Measurements from ENCODE around the gene GLB1L2. TPM values are rescaled to one million over a fixed set of nuclear protein-coding genes. Genes with fewer than 3 reads are reported as not detected.
"Not testable (repeated sequence)": the region's sequence is repeated elsewhere in the genome, so short reads cannot be mapped to it uniquely, and the experiment has no call there.

Gene GLB1L2
- total RNA-seq, 2 donors from 2014 or later: 2.5 to 4.1 TPM

DNA sequence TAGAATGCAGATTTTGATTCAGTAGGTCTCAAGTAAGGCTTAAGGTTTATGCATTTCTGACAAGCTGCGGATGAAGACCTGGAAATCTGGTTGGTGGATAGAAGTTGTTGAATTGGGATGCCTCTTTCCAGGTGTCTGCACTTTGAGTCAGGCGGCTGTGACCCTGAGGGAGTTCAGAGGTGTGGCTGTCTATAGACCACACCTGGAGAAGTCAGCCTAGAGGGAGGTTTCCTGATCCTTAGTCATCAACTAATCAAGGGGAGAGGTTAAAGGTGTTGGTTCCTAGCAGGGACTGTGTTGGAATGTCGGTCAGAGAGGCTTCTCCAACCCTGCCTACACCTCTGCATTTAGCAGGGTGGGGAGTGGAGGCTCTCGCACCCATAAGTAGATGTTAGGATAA, 8.0 kb downstream of the GLB1L2 start:
- TF ChIP-seq, protein P1, sequence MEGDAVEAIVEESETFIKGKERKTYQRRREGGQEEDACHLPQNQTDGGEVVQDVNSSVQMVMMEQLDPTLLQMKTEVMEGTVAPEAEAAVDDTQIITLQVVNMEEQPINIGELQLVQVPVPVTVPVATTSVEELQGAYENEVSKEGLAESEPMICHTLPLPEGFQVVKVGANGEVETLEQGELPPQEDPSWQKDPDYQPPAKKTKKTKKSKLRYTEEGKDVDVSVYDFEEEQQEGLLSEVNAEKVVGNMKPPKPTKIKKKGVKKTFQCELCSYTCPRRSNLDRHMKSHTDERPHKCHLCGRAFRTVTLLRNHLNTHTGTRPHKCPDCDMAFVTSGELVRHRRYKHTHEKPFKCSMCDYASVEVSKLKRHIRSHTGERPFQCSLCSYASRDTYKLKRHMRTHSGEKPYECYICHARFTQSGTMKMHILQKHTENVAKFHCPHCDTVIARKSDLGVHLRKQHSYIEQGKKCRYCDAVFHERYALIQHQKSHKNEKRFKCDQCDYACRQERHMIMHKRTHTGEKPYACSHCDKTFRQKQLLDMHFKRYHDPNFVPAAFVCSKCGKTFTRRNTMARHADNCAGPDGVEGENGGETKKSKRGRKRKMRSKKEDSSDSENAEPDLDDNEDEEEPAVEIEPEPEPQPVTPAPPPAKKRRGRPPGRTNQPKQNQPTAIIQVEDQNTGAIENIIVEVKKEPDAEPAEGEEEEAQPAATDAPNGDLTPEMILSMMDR (IDR thresholded peaks at IDR 0.05): no peak
- Histone ChIP-seq H3K36me3 (no peaks in the 10 kb centered on the region), H3K4me3 (no peak overlapping the region), H3K27ac (no peak overlapping the region), H3K9me3 (no peaks in the 10 kb centered on the region), H3K4me1 (ENCODE audit: control insufficient read depth in 1 of 2, low read depth in 2 of 2) (no peaks in the 10 kb centered on the region), H3K27me3 (replicated peaks; ENCODE audit: insufficient read depth) (no peaks in the 10 kb centered on the region)
- ATAC-seq (ENCODE audit: insufficient number of reproducible peaks, low FRiP score, low read depth) (no peak), DNase-seq (ENCODE audit: low spot score) (no peak)

DNA sequence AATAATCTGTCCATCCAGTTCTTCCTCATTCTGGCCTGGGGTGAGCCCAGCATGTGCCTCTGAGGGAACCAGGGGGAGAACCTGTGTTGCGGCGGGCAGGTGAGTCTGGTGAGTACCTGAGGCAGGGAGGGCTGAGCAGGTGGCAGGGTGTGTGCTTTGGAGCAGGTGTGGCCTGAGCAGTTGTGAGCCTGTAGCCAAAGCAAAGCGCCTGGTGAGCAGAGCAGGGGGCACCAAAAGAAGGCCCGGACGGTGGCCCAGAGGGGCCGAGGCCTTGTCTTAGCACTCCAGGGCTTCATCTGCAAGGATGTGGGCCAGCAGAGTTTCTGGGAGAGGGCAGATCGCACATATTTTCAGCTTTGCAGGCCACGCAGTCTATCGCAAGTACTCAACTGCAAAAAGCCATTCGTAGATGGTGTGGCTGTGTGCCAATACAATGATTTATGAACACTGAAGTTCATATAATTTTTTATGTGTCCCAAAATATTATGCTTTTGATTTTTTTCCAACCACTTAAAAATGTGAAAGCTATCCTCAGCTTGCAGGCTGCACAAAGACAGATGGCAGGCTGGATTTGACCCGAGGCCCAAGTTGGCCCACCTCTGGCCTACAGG, 8.7 kb downstream of the GLB1L2 start:
- TF ChIP-seq, protein P1 (IDR thresholded peaks at IDR 0.05): no peak
- Histone ChIP-seq H3K36me3 (no peaks in the 10 kb centered on the region), H3K4me1 (ENCODE audit: control insufficient read depth in 1 of 2, low read depth in 2 of 2) (no peaks in the 10 kb centered on the region), H3K9me3 (no peaks in the 10 kb centered on the region), H3K4me3 (no peak overlapping the region), H3K27ac (no peak overlapping the region), H3K27me3 (replicated peaks; ENCODE audit: insufficient read depth) (no peaks in the 10 kb centered on the region)
- DNase-seq (ENCODE audit: low spot score) (no peak), ATAC-seq (ENCODE audit: insufficient number of reproducible peaks, low FRiP score, low read depth) (no peak)

DNA sequence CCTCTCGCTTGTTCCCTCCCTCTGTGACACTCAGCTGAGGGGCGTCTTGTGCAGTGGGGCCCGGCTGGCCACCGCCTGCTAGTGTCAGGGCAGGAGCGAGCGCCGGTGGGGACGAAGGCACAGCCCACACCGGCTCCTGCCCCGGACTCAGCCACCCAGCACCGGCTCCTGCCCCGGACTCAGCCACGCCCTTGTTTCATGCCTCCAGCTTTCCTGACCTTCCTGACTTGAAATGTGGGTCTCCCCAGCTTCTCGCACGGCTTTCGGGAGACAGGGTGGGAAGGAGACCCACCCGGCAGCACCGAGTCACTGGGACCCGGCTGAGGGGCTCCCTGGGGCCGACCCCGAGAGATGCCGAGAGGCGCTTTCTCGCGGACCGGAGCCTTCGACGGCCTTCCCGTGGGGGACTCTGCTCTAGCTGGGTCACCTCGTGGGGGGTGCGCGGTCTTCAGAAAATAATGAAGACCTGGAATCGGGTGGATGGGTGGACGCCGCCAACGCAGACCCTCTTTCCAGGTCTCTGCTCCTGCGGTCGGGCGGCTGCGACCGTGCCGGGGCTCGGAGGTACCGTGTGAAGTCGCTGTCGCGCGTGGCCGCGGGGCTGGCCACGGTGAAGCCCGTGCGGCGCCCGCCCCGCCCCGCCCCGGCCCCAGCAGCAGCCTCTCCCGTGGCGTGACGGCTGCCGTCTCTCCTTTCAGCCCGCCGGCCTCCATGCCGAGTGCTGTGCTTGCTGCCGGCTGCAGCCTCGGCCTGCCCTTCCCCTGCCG, 10.2 kb downstream of the GLB1L2 start:
- TF ChIP-seq, protein P1 (IDR thresholded peaks at IDR 0.05): no peak
- no peak overlapping the region for H3K27ac ChIP-seq
- H3K27me3 ChIP-seq (replicated peaks; ENCODE audit: insufficient read depth): no peaks in the 10 kb centered on the region
- H3K4me1 ChIP-seq (ENCODE audit: control insufficient read depth in 1 of 2, low read depth in 2 of 2): no peaks in the 10 kb centered on the region
- no peaks in the 10 kb centered on the region for H3K36me3 ChIP-seq
- DNase-seq (ENCODE audit: low spot score): no peak
- H3K4me3 ChIP-seq: no peak overlapping the region
- ATAC-seq (ENCODE audit: insufficient number of reproducible peaks, low FRiP score, low read depth): no peak
- H3K9me3 ChIP-seq: no peaks in the 10 kb centered on the region

DNA sequence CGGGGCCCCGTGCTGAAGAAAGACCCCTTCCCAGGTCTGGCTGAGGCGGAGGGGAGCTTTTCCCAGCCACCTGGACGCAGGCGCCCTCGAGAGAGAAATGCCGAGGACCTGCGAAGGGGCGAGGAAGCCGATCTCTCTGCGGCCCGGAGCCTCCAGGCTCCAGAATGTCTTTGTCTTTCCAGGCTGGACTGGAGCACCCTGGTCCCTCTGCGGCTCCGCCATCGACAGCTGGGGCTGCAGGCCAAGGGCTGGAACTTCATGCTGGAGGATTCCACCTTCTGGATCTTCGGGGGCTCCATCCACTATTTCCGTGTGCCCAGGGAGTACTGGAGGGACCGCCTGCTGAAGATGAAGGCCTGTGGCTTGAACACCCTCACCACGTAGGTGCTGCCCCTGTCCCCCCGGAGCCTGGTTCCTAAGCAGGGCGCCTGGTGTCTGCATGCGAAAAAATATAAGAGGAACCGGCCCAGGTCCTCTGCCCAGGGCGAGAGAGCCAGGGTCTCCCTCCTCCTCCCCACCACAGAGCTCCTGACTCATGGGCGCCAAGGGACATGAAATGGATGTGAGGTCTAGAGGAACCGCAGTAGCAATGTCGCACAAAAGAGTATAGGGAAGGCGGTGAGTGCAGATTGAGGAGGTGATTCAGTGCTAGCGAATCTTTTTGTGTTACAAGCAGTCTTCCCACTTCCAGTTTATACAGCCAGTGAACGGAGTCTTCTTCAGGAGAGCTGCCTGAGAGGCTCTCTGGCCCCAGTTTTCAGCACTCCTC, 11.0 kb downstream of the GLB1L2 start:
- H3K36me3 ChIP-seq: no peaks in the 10 kb centered on the region
- H3K9me3 ChIP-seq: no peaks in the 10 kb centered on the region
- TF ChIP-seq, protein P1 (IDR thresholded peaks at IDR 0.05): no peak
- DNase-seq (ENCODE audit: low spot score): no peak
- no peak overlapping the region for H3K27ac ChIP-seq
- no peak overlapping the region for H3K4me3 ChIP-seq
- no peaks in the 10 kb centered on the region for H3K27me3 ChIP-seq (replicated peaks; ENCODE audit: insufficient read depth)
- no peak for ATAC-seq (ENCODE audit: insufficient number of reproducible peaks, low FRiP score, low read depth)
- no peaks in the 10 kb centered on the region for H3K4me1 ChIP-seq (ENCODE audit: control insufficient read depth in 1 of 2, low read depth in 2 of 2)

DNA sequence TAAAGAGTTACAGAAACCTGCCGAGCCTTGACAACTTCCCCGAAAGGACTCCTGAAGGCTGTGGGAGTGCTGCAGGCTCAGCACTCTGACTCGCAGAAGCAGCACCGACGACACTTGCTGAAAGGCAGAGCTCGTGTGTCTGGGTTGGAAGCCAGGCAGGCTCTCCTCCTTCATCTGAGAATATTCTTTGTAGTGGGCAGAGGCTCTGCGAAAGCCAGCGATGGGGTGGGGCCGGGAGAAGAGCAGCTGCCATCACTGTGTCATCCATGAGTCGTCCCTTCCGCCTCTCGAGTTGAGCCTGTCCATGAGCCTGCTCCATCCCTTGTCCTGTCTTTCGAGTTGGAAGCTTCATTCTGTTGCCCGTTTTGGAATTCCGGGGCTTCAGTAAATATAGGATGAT, 11.9 kb downstream of the GLB1L2 start:
- ATAC-seq (ENCODE audit: insufficient number of reproducible peaks, low FRiP score, low read depth) (no peak), DNase-seq (ENCODE audit: low spot score) (no peak)
- H3K36me3 ChIP-seq: no peaks in the 10 kb centered on the region
- H3K4me3 ChIP-seq: no peak overlapping the region
- TF ChIP-seq, protein P1 (IDR thresholded peaks at IDR 0.05): no peak
- H3K4me1 ChIP-seq (ENCODE audit: control insufficient read depth in 1 of 2, low read depth in 2 of 2): no peaks in the 10 kb centered on the region
- H3K9me3 ChIP-seq: no peaks in the 10 kb centered on the region
- H3K27me3 ChIP-seq (replicated peaks; ENCODE audit: insufficient read depth): no peaks in the 10 kb centered on the region
- H3K27ac ChIP-seq: no peak overlapping the region

DNA sequence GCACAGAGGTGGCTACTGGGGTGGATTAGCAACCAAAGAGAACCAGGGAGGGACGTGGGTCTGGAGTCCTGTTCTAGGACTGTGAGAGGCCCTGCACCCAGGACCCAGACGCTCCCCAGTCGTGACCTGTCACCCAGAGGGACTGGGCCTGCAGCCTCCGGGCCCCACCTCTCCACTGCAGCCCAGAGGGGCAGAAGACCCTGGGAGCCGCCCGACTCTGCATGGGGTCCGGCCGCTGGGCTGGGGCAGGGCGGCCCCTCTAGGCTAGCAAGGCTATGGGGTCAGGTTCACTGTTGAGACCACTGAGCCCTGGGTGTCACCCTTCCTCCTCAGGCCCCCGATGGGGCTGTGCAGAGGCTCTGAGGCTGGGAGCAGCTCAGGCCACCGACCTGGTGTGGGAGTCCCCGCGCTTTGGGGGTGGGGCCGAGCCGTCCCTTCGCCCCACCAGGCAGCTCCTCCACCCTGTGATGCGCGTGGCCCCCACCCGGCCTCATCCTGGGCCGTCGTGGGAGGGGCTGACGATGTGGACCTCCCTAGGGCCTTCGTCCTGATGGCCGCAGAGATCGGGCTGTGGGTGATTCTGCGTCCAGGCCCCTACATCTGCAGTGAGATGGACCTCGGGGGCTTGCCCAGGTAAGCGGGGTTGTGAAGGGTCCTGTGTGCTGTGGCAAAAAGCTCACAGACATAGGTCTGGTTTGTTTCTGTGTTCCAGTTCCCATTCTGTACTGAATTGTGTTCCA, 12.9 kb downstream of the GLB1L2 start:
- not testable (repeated sequence) for H3K27ac ChIP-seq; H3K27me3 ChIP-seq (replicated peaks; ENCODE audit: insufficient read depth); H3K4me3 ChIP-seq; DNase-seq (ENCODE audit: low spot score); H3K36me3 ChIP-seq; ATAC-seq (ENCODE audit: insufficient number of reproducible peaks, low FRiP score, low read depth); H3K4me1 ChIP-seq (ENCODE audit: control insufficient read depth in 1 of 2, low read depth in 2 of 2); H3K9me3 ChIP-seq
